Fibroblast of lung (primary cell): ENCODE data around the gene MCCC1. TPM values are rescaled to one million over a fixed set of nuclear protein-coding genes. Genes with fewer than 3 reads are reported as not detected.

Experiments used
- DNase-seq, 2 donors: peaks; one replicate each; pipeline versions ENCODE4 v3.0.0 to v3.0.0-alpha.2; 2010; ENCODE audit warnings: low read depth in 2 of 2
- H2AFZ ChIP-seq: 2 replicates; pipeline ENCODE4 v1.5.1; 2012; ENCODE audit warnings: low read length, control low read depth, inconsistent platforms
- H3K27ac ChIP-seq: 2 replicates; pipeline ENCODE4 v1.5.1; 2011; ENCODE audit warnings: low read length, control low read depth; ENCODE audit not compliant: insufficient read depth
- H3K27me3 ChIP-seq: 2 replicates; pipeline ENCODE4 v1.5.1; 2011; ENCODE audit warnings: mild to moderate bottlenecking, low read length; ENCODE audit not compliant: control insufficient read depth, insufficient read depth
- H3K36me3 ChIP-seq: 2 replicates; pipeline ENCODE4 v1.5.1; 2011; ENCODE audit warnings: low read length; ENCODE audit not compliant: control insufficient read depth, insufficient read depth
- H3K4me1 ChIP-seq: 2 replicates; pipeline ENCODE4 v1.5.1; 2011; ENCODE audit warnings: low read length; ENCODE audit not compliant: control insufficient read depth, insufficient read depth; ENCODE audit errors: extremely low read depth
- H3K4me2 ChIP-seq: 2 replicates; pipeline ENCODE4 v1.5.1; 2011; ENCODE audit warnings: low read length, control low read depth; ENCODE audit not compliant: insufficient read depth; ENCODE audit errors: extremely low read depth
- H3K4me3 ChIP-seq, 4 experiments: fragments of 200-600 bp in 1 of 4; sonication (generic) in 1 of 4; replicated peaks in 1 of 4; 2 replicates each; pipeline ENCODE4 v1.5.1; 2011 to 2016; ENCODE audit warnings: low read length in 4 of 4, low read depth in 3 of 4, mild to moderate bottlenecking in 3 of 4, control low read depth in 2 of 4, inconsistent platforms in 1 of 4, mixed read lengths in 1 of 4; ENCODE audit not compliant: insufficient read depth in 1 of 4; ENCODE audit errors: control extremely low read depth in 1 of 4
- H3K79me2 ChIP-seq: 2 replicates; pipeline ENCODE4 v1.5.1; 2012; ENCODE audit warnings: mild to moderate bottlenecking, low read length, inconsistent platforms; ENCODE audit not compliant: control insufficient read depth, insufficient read depth
- H3K9ac ChIP-seq: 2 replicates; pipeline ENCODE4 v1.5.1; 2011; ENCODE audit warnings: mild to moderate bottlenecking, low read length, control low read depth; ENCODE audit not compliant: insufficient read depth
- H3K9me3 ChIP-seq: 2 replicates; pipeline ENCODE4 v1.5.1; 2012; ENCODE audit warnings: low read depth, low read length; ENCODE audit not compliant: control insufficient read depth, insufficient read depth
- H4K20me1 ChIP-seq: 2 replicates; pipeline ENCODE4 v1.5.1; 2011; ENCODE audit warnings: low read length; ENCODE audit not compliant: control insufficient read depth, insufficient read depth; ENCODE audit errors: extremely low read depth
- EZH2 ChIP-seq: IDR thresholded peaks from 2 replicates; pipeline ENCODE4 v1.5.1; 2012; ENCODE audit warnings: low read length, control low read depth, mild to moderate bottlenecking; ENCODE audit errors: missing control alignments
- polyA plus RNA-seq, 2 donors: library from polyadenylated mRNA; depleted of rRNA in 1 of 2; stranded (reverse) in 1 of 2; unstranded in 1 of 2; fragments of >200 nt; gene quantifications; 2 replicates each; pipeline ENCODE4 v1.2.1, GENCODE V29; 2011 to 2012; ENCODE audit warnings: missing spikeins in 1 of 2
- total RNA-seq: library from RNA; depleted of rRNA; stranded (reverse); fragments of >200 nt; gene quantifications from 2 replicates; pipeline ENCODE4 v1.2.1, GENCODE V29; 2014
- TF ChIP-seq, protein P1 (sequence below), 2 donors: IDR thresholded peaks in 1 of 2; conservative IDR thresholded peaks in 1 of 2; 1 replicate in 1 of 2; 2 replicates in 1 of 2; pipeline ENCODE4 v1.5.1; 2011 to 2012; ENCODE audit warnings: low read length in 2 of 2, control low read depth in 1 of 2, inconsistent platforms in 1 of 2, low read depth in 1 of 2, mild to moderate bottlenecking in 1 of 2

The MCCC1 gene
- total and polyA plus RNA-seq, 2 donors (not counting 1 experiment from before 2014, with no cell fraction given): 16.1 to 29.1 TPM

DNA sequence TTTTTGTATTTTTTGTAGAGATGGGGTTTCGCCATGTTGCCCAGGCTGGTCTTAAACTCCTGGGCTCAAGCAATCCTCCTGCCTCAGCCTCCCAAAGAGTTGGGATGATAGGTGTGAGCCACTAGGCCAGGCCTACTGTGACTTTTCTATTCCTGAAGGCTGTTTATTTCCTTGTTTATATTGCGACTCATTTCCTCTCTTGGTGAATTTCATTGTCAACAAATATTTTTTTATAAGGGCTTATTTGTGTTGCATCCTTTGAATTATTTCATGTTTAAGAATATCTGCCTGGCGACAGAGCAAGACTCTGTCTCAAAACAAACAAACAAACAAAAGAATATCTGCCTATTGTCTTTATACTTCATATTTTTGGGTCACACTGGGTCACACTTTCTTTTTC is 29.4 kb upstream of the MCCC1 start:
- Histone ChIP-seq H2AFZ (no peak overlapping the region), H3K27me3 (peaks cover 2% of the 10 kb centered on the region), H3K4me3 (no peak overlapping the region), H3K36me3 (no peaks in the 10 kb centered on the region), H3K27ac (no peak overlapping the region), H3K4me2 (no peak overlapping the region), H4K20me1 (no peaks in the 10 kb centered on the region), H3K79me2 (no peaks in the 10 kb centered on the region), H3K9ac (no peak overlapping the region), H3K9me3 (no peaks in the 10 kb centered on the region), H3K4me1 (no peaks in the 10 kb centered on the region)
- DNase-seq: no peak
- TF ChIP-seq, protein P1, sequence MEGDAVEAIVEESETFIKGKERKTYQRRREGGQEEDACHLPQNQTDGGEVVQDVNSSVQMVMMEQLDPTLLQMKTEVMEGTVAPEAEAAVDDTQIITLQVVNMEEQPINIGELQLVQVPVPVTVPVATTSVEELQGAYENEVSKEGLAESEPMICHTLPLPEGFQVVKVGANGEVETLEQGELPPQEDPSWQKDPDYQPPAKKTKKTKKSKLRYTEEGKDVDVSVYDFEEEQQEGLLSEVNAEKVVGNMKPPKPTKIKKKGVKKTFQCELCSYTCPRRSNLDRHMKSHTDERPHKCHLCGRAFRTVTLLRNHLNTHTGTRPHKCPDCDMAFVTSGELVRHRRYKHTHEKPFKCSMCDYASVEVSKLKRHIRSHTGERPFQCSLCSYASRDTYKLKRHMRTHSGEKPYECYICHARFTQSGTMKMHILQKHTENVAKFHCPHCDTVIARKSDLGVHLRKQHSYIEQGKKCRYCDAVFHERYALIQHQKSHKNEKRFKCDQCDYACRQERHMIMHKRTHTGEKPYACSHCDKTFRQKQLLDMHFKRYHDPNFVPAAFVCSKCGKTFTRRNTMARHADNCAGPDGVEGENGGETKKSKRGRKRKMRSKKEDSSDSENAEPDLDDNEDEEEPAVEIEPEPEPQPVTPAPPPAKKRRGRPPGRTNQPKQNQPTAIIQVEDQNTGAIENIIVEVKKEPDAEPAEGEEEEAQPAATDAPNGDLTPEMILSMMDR (conservative IDR thresholded peaks at IDR 0.05 in 1 of 2, IDR thresholded peaks at IDR 0.05 in 1 of 2; ENCODE audit: low read depth in 1 of 2, low read length in 2 of 2): no peak
- TF ChIP-seq EZH2: no peak

DNA sequence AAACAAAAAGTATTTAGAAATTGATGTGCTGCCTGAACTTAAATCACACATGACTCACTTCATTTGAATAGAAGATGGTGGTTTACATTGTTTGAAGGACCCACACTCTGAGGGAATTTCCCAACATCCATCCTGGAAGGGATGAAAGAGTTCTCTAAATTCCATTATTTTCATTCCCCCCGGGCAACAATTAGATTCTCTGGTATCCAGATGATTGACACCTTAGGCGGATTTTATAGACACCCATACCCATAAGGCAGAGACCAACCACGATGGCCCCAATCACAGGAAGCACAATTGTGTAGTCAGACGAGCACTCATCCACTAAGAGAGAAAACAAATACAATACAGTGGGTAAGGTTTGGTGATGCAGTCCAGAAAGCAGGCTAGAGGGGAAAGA is 24.6 kb upstream of the MCCC1 start:
- peak; percentile 36 to 45 for DNase-seq
- Histone ChIP-seq H3K4me2 (no peak overlapping the region), H3K27me3 (peaks cover 6% of the 10 kb centered on the region), H3K4me1 (no peaks in the 10 kb centered on the region), H3K36me3 (no peaks in the 10 kb centered on the region), H3K9ac (no peak overlapping the region), H3K79me2 (no peaks in the 10 kb centered on the region), H2AFZ (no peak overlapping the region), H3K27ac (no peak overlapping the region), H3K9me3 (no peaks in the 10 kb centered on the region), H3K4me3 (no peak overlapping the region), H4K20me1 (no peaks in the 10 kb centered on the region)
- TF ChIP-seq, protein P1 (conservative IDR thresholded peaks at IDR 0.05 in 1 of 2, IDR thresholded peaks at IDR 0.05 in 1 of 2; ENCODE audit: low read depth in 1 of 2, low read length in 2 of 2): no peak
- no peak for TF ChIP-seq EZH2

DNA sequence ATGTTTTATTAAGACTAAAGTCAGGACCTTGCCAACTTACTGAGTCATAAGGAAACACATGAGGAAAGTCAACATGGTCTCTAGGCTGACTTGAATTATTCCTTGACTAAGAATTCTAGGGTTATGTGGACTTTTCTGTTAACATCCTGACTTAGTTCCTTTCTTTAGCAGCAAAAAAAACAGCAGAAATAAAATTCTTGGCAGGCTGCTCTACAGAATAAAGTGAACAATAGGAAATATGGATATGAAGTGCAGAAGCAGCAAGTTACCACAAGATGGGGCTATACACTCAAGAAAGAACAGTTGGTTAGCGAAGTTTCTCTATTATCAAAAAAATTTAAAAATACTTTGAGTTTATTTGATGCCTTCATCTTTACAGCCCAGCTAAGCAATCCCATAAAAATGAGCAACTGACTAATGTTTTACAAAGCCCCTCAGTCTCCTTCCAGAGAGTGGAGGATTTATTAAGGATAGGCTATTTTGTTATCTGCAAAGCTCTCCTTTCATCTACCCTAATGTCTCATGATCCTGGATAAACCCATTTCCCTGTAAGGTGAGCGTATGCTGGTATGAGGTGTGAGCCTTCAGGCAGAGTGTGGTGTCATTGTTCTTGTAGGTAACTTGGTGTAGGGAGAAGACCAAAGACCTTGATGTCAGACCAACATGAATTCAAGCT is 23.1 kb upstream of the MCCC1 start:
- TF ChIP-seq, protein P1 (conservative IDR thresholded peaks at IDR 0.05 in 1 of 2, IDR thresholded peaks at IDR 0.05 in 1 of 2; ENCODE audit: low read depth in 1 of 2, low read length in 2 of 2): peak; percentile 74 to 81
- no peak for TF ChIP-seq EZH2
- Histone ChIP-seq H3K36me3 (no peaks in the 10 kb centered on the region), H3K9ac (no peak overlapping the region), H3K79me2 (no peaks in the 10 kb centered on the region), H3K4me3 (no peak overlapping the region), H3K4me1 (no peaks in the 10 kb centered on the region), H3K27ac (no peak overlapping the region), H3K9me3 (no peaks in the 10 kb centered on the region), H3K4me2 (no peak overlapping the region), H4K20me1 (no peaks in the 10 kb centered on the region), H2AFZ (no peak overlapping the region), H3K27me3 (peaks cover 6% of the 10 kb centered on the region)
- peak; percentile 52 to 85 for DNase-seq
